ENCODE results near the gene OVOL1.
A peak's percentile ranks its signal among the peaks of the same experiment; 100 is the strongest.

OVOL1 gene

GRCh38 chr11:65801153-65801987 is 14.5 kb downstream of the OVOL1 start:
- no peaks in the 10 kb centered on the region for H3K4me1 ChIP-seq (ENCODE audit: control insufficient read depth, insufficient read depth, low read length)
- no peaks in the 10 kb centered on the region for H3K36me3 ChIP-seq (ENCODE audit: control insufficient read depth, insufficient read depth, low read length)
- H3K9ac ChIP-seq (ENCODE audit: low read length), result no peak overlapping the region
- H3K27ac ChIP-seq (ENCODE audit: low read depth, low read length), result no peak overlapping the region
- peaks cover 6% of the 10 kb centered on the region for H3K27me3 ChIP-seq (ENCODE audit: control insufficient read depth, insufficient read depth, low read length)
- no peak overlapping the region for H3K4me3 ChIP-seq (ENCODE audit: low read length)

- no peaks in the 10 kb centered on the region for H3K4me1 ChIP-seq (ENCODE audit: control insufficient read depth, insufficient read depth, low read length)
- H3K4me3 ChIP-seq (ENCODE audit: low read length), result no peak overlapping the region
- H3K27me3 ChIP-seq (ENCODE audit: control insufficient read depth, insufficient read depth, low read length), result peaks cover 10% of the 10 kb centered on the region
- H3K9ac ChIP-seq (ENCODE audit: low read length), result no peak overlapping the region
- no peak overlapping the region for H3K27ac ChIP-seq (ENCODE audit: low read depth, low read length)
- H3K36me3 ChIP-seq (ENCODE audit: control insufficient read depth, insufficient read depth, low read length), result no peaks in the 10 kb centered on the region
These were observed 16.0 kb downstream of the OVOL1 start for GRCh38 chr11:65802841-65803240.

- no peaks in the 10 kb centered on the region for H3K36me3 ChIP-seq (ENCODE audit: control insufficient read depth, insufficient read depth, low read length)
- no peak overlapping the region for H3K27ac ChIP-seq (ENCODE audit: low read depth, low read length)
- no peaks in the 10 kb centered on the region for H3K4me1 ChIP-seq (ENCODE audit: control insufficient read depth, insufficient read depth, low read length)
- H3K27me3 ChIP-seq (ENCODE audit: control insufficient read depth, insufficient read depth, low read length), result peaks cover 10% of the 10 kb centered on the region
- H3K9ac ChIP-seq (ENCODE audit: low read length), result no peak overlapping the region
- H3K4me3 ChIP-seq (ENCODE audit: low read length), result no peak overlapping the region
These were observed 17.1 kb downstream of the OVOL1 start for GRCh38 chr11:65803797-65804492.

GRCh38 chr11:65806979-65807378 is 20.1 kb downstream of the OVOL1 start:
- Histone ChIP-seq H3K4me3 (ENCODE audit: low read length) (no peak overlapping the region), H3K27me3 (ENCODE audit: control insufficient read depth, insufficient read depth, low read length) (peaks cover 10% of the 10 kb centered on the region), H3K9ac (ENCODE audit: low read length) (no peak overlapping the region)

GRCh38 chr11:65808744-65809341 is 22.0 kb downstream of the OVOL1 start:
- Histone ChIP-seq H3K4me1 (ENCODE audit: control insufficient read depth, insufficient read depth, low read length) (no peaks in the 10 kb centered on the region), H3K4me3 (ENCODE audit: low read length) (no peak overlapping the region), H3K36me3 (ENCODE audit: control insufficient read depth, insufficient read depth, low read length) (no peaks in the 10 kb centered on the region), H3K9ac (ENCODE audit: low read length) (no peak overlapping the region), H3K27ac (ENCODE audit: low read depth, low read length) (no peak overlapping the region), H3K27me3 (ENCODE audit: control insufficient read depth, insufficient read depth, low read length) (peaks cover 5% of the 10 kb centered on the region)

More at GRCh38 chr11:65806979-65807378, 20.1 kb downstream of the OVOL1 start:
- Histone ChIP-seq H3K4me1 (ENCODE audit: control insufficient read depth, insufficient read depth, low read length) (no peaks in the 10 kb centered on the region), H3K36me3 (ENCODE audit: control insufficient read depth, insufficient read depth, low read length) (no peaks in the 10 kb centered on the region), H3K27ac (ENCODE audit: low read depth, low read length) (no peak overlapping the region)

- Histone ChIP-seq H3K27ac (ENCODE audit: low read depth, low read length) (no peak overlapping the region), H3K36me3 (ENCODE audit: control insufficient read depth, insufficient read depth, low read length) (no peaks in the 10 kb centered on the region), H3K9ac (ENCODE audit: low read length) (no peak overlapping the region), H3K4me3 (ENCODE audit: low read length) (no peak overlapping the region), H3K4me1 (ENCODE audit: control insufficient read depth, insufficient read depth, low read length) (no peaks in the 10 kb centered on the region), H3K27me3 (ENCODE audit: control insufficient read depth, insufficient read depth, low read length) (peaks cover 3% of the 10 kb centered on the region)
These were observed 22.6 kb downstream of the OVOL1 start for GRCh38 chr11:65809496-65809895.

- peaks cover 3% of the 10 kb centered on the region for H3K27me3 ChIP-seq (ENCODE audit: control insufficient read depth, insufficient read depth, low read length)
- no peak overlapping the region for H3K9ac ChIP-seq (ENCODE audit: low read length)
- no peak overlapping the region for H3K27ac ChIP-seq (ENCODE audit: low read depth, low read length)
- H3K36me3 ChIP-seq (ENCODE audit: control insufficient read depth, insufficient read depth, low read length), result no peaks in the 10 kb centered on the region
- H3K4me1 ChIP-seq (ENCODE audit: control insufficient read depth, insufficient read depth, low read length), result no peaks in the 10 kb centered on the region
- no peak overlapping the region for H3K4me3 ChIP-seq (ENCODE audit: low read length)
These were observed 23.4 kb downstream of the OVOL1 start for GRCh38 chr11:65810046-65810868.

- Histone ChIP-seq H3K9ac (ENCODE audit: low read length) (no peak overlapping the region), H3K4me3 (ENCODE audit: low read length) (no peak overlapping the region), H3K27ac (ENCODE audit: low read depth, low read length) (no peak overlapping the region), H3K36me3 (ENCODE audit: control insufficient read depth, insufficient read depth, low read length) (no peaks in the 10 kb centered on the region), H3K4me1 (ENCODE audit: control insufficient read depth, insufficient read depth, low read length) (no peaks in the 10 kb centered on the region), H3K27me3 (ENCODE audit: control insufficient read depth, insufficient read depth, low read length) (peaks cover 3% of the 10 kb centered on the region)
These were observed 25.1 kb downstream of the OVOL1 start for GRCh38 chr11:65811764-65812475.

GRCh38 chr11:65814131-65814985 is 27.5 kb downstream of the OVOL1 start:
- no peak overlapping the region for H3K4me3 ChIP-seq (ENCODE audit: low read length)

GRCh38 chr11:65814986-65815565 is 28.2 kb downstream of the OVOL1 start:
- Histone ChIP-seq H3K4me1 (ENCODE audit: control insufficient read depth, insufficient read depth, low read length) (no peaks in the 10 kb centered on the region), H3K27ac (ENCODE audit: low read depth, low read length) (no peak overlapping the region), H3K9ac (ENCODE audit: low read length) (no peak overlapping the region), H3K36me3 (ENCODE audit: control insufficient read depth, insufficient read depth, low read length) (no peaks in the 10 kb centered on the region), H3K27me3 (ENCODE audit: control insufficient read depth, insufficient read depth, low read length) (no peaks in the 10 kb centered on the region), H3K4me3 (ENCODE audit: low read length) (no peak overlapping the region)

More at GRCh38 chr11:65814131-65814985, 27.5 kb downstream of the OVOL1 start:
- H3K27ac ChIP-seq (ENCODE audit: low read depth, low read length), result no peak overlapping the region
- no peaks in the 10 kb centered on the region for H3K27me3 ChIP-seq (ENCODE audit: control insufficient read depth, insufficient read depth, low read length)
- H3K9ac ChIP-seq (ENCODE audit: low read length), result no peak overlapping the region
- H3K4me1 ChIP-seq (ENCODE audit: control insufficient read depth, insufficient read depth, low read length), result no peaks in the 10 kb centered on the region
- no peaks in the 10 kb centered on the region for H3K36me3 ChIP-seq (ENCODE audit: control insufficient read depth, insufficient read depth, low read length)

- no peak overlapping the region for H3K9ac ChIP-seq (ENCODE audit: low read length)
- no peaks in the 10 kb centered on the region for H3K27me3 ChIP-seq (ENCODE audit: control insufficient read depth, insufficient read depth, low read length)
- no peaks in the 10 kb centered on the region for H3K36me3 ChIP-seq (ENCODE audit: control insufficient read depth, insufficient read depth, low read length)
- no peaks in the 10 kb centered on the region for H3K4me1 ChIP-seq (ENCODE audit: control insufficient read depth, insufficient read depth, low read length)
- H3K4me3 ChIP-seq (ENCODE audit: low read length), result peak overlapping the region; percentile 19
- H3K27ac ChIP-seq (ENCODE audit: low read depth, low read length), result no peak overlapping the region
These were observed 29.8 kb downstream of the OVOL1 start for GRCh38 chr11:65816696-65817095.

Measured in rectal smooth muscle tissue (tissue), 1 donor.